GM21576 (cell line): Measurements from ENCODE around the gene DPYD.

Experiments used
- ATAC-seq: cut with Tn5 transposase; IDR thresholded peaks from one replicate; pipeline ENCODE4 v1.9.1; 2021; ENCODE audit warnings: mild to moderate bottlenecking, moderate library complexity; ENCODE audit not compliant: unreplicated experiment

Gene DPYD

GRCh38 chr1:97114842-97115241, 806.0 kb downstream of the DPYD start:
- ATAC-seq, result no peak

GRCh38 chr1:97112442-97112841, 808.4 kb downstream of the DPYD start:
- ATAC-seq, result no peak

- no peak for ATAC-seq
Observed at GRCh38 chr1:97108179-97108578, 812.7 kb downstream of the DPYD start.

GRCh38 chr1:97105531-97105930, 815.3 kb downstream of the DPYD start:
- ATAC-seq, result no peak

GRCh38 chr1:97101509-97101908, 819.3 kb downstream of the DPYD start:
- no peak for ATAC-seq

GRCh38 chr1:97097404-97097925, 823.4 kb downstream of the DPYD start:
- no peak for ATAC-seq

- no peak for ATAC-seq
Observed at GRCh38 chr1:97095764-97096163, 825.1 kb downstream of the DPYD start.

GRCh38 chr1:97094247-97094972, 826.4 kb downstream of the DPYD start:
- no peak for ATAC-seq

- no peak for ATAC-seq
Observed at GRCh38 chr1:97093741-97094140, 827.1 kb downstream of the DPYD start.

- no peak for ATAC-seq
Observed at GRCh38 chr1:97092824-97093223, 828.0 kb downstream of the DPYD start.

- no peak for ATAC-seq
Observed at GRCh38 chr1:97091679-97092078, 829.2 kb downstream of the DPYD start.

GRCh38 chr1:97091263-97091662, 829.6 kb downstream of the DPYD start:
- ATAC-seq, result no peak

- ATAC-seq, result no peak
Observed at GRCh38 chr1:97090725-97091124, 830.1 kb downstream of the DPYD start.

- ATAC-seq, result no peak
Observed at GRCh38 chr1:97089173-97089572, 831.7 kb downstream of the DPYD start.

GRCh38 chr1:97088391-97088790, 832.4 kb downstream of the DPYD start:
- ATAC-seq, result no peak

- no peak for ATAC-seq
Observed at GRCh38 chr1:97084546-97084945, 836.3 kb downstream of the DPYD start.

GRCh38 chr1:97082160-97082848, 838.5 kb downstream of the DPYD start:
- ATAC-seq, result no peak

- no peak for ATAC-seq
Observed at GRCh38 chr1:97078872-97079271, 842.0 kb downstream of the DPYD start.

- no peak for ATAC-seq
Observed at GRCh38 chr1:97077221-97077620, 843.6 kb downstream of the DPYD start.

- no peak for ATAC-seq
Observed at GRCh38 chr1:97074771-97075170, 846.1 kb downstream of the DPYD start.

GRCh38 chr1:97073936-97074335, 846.9 kb downstream of the DPYD start:
- no peak for ATAC-seq

- ATAC-seq, result no peak
Observed at GRCh38 chr1:97073169-97073568, 847.7 kb downstream of the DPYD start.
